ENCODE measurements around the gene PRRX2. TPM values are rescaled to one million over a fixed set of nuclear protein-coding genes. Genes with fewer than 3 reads are reported as not detected.

PRRX2 gene
- 1.4 TPM in 1 of 2 replicates, not detected in the other for total RNA-seq

DNA sequence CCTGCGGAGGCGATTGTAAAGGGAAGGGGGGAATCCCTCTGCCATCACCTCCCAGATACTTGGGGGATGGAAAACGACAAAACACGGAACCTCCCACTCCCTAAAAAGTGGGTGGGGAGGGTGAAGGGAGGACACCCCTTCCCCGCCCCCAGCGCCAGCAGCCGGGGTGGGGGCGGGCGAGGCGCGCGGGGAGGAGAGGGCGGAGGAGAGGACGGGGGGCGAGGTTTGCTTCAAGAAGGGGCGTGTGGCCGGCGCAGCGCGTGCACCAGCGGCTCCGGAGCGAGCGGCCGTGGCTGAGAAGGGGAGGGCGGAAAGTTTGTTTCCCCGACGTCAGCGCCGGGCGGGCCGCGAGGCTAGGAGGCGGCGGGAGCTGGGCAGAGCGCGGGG lies at the start of gene PRRX2:
PRRX2 (plus strand) TSS at position 259 of the 387 bp plus-strand sequence. CDS start 221 bp downstream, outside the sequence.

DNA sequence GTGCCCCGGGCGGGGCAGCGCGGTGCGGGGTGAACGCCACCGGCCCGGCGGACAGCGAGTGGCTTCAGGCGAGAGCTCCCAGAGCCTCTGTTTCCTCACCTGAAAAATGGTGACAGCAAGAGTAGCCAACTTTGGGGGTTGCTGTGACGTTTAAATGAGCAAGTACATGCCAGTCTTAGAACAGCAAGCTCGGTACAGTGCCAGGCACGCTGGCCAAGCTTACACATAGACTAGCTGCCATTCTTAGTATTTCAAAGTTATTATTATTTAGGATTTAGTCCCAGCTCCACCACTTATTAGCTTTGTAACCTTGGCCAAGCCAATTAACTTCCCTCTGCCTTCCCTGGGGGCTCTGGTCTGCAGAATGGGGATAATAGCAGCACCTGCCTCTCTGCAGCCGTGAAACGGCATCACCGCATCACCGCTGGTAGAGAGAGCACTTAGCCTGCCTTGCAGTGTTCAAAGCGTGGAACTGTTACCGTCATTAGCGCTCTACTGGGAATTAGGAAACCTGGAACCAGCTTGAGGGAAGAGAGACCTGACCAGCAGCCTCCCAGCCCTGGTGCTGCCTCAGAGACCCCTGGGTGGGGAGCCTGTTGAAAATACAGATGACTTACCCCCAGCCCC lies 44.7 kb upstream of the PRRX2 start, which contains the start of gene C9orf50:
C9orf50 (minus strand) TSS at position 433 of the 627 bp plus-strand sequence. CDS start 527 bp downstream, outside the sequence.

DNA sequence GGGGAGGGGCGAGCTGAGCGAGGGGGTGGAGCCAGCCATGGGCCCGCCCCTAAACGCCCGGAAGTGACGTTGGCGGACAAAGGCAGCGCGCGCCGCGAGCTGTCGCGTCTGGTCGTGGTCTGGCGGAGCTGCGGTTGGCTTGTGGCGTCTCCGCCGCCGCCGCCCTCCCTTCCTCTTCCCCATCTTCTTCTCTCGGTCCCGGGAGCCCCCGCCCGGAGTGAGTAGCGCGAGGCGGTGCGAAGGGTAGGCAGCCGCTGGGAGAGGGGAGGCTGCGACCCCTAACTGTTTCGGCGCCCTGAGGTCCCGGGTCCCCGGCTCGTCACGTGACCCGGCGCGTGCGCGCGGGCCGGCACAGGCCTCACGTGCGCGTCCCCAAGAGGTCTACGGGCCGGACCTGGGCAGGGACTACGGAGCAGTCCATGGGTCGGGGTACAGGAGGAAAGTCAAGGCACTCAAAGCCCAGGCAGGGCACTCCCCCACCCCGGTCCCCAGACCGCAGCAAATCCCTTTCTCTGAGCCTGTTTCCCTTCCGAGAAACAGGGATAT lies 39.3 kb upstream of the PRRX2 start, which contains the start of gene NTMT1:
NTMT1 (plus strand) TSS at position 85 of the 546 bp plus-strand sequence. CDS start 6,541 bp downstream, outside the sequence.

DNA sequence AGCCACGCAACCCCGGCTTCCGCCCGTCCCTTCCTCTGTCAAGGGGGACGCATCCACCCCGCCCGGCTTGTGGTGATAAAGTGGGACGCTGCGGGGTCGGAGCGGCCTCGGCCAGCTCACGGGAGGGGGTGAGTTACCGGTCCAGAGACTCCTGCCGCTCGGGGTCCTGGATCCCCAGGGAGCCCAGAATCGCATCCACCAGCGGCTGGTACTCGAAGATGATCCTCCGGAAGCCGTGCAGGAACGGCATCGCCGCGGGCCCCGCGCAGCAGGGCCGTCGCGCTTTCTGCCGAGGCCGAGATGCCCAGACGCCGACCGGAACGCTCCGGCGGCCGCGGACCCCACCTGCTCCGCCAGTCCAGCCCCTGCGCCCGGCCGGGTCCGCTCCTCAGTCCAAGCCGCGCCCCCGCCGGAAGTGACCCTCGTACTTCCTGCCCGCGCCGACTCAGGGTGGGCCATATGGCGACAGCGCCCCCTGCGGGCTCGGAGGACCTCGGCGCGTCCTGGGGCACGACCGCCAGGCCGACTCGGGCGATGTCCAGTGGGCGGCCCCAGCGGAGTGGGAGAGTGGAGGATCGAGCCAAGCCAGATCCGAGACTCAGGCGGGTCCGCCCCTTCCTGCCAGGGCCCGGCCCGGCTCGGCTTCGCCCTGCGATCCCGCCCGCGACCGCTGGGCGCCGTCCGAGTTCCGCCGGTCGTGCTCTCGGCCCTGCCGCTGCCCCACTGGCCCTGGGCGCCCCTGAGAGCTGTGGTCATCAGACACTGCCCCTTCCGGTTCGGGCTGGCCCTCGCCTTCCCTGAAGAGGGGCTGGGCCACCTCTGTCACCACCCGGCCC lies 23.5 kb upstream of the PRRX2 start, which contains the start of gene ASB6:
ASB6 (minus strand) TSS at position 402 of the 836 bp plus-strand sequence; CDS start at position 250, 152 bp downstream.

DNA sequence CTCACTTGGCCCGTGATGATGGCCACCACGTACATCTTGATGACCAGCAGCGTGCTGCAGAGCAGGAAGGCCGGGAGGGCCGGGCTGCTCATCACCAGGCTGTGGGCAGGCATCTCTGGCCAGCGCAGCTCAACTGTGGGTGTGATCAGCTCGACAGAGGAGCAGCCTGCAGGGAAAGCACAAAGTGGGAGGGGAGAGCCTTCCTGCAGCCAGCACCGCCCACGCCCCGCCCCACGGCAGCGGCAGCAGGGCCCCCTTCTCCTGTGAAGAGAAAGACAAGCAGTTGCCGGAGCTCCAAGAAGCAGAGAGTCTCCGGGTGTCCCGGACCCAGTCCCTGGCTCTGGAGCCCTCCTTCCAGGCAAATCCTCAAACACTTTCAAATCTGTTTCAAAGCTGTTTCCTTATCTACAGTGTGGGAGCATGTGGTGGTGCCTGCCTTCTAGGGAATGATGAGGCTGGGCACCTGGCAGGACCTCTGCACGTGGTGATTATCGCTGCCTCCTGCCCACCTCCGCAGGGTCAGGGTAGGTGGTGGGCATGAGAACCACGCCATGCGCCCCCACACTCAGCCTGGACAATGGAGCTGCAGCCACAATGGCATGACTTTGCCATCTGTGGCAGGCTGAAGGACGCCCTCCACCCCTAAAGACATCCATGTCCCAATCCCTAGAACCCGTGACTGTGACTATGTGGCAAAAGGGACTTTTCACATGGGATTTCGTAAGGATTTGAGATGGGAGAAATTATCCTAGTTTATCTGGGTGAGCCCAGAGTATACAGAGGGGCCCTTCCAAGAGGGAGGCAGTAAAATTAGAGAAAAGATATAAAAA lies 87.7 kb downstream of the PRRX2 start, which contains the start of gene PTGES:
PTGES (minus strand) TSS at position 143 of the 830 bp plus-strand sequence; CDS start at position 113, 30 bp downstream.

Other genes starting within 250 kb of the PRRX2 start
- not detected in 2 replicates for gene C9orf50, start 44.5 kb upstream of the PRRX2 start, total RNA-seq
- gene NTMT1, start 39.5 kb upstream of the PRRX2 start, total RNA-seq = 103 and 113 TPM in 2 replicates
- gene ASB6, start 23.5 kb upstream of the PRRX2 start, total RNA-seq = 23.9 and 30.3 TPM in 2 replicates
- gene PTGES, start 87.4 kb downstream of the PRRX2 start, total RNA-seq = 4.4 and 4.9 TPM in 2 replicates
- 33.5 and 43.2 TPM in 2 replicates for gene TOR1B, start 137.5 kb downstream of the PRRX2 start, total RNA-seq
- 70.7 and 101 TPM in 2 replicates for gene TOR1A, start 158.5 kb downstream of the PRRX2 start, total RNA-seq
- gene C9orf78, start 169.6 kb downstream of the PRRX2 start, total RNA-seq = 40.4 and 49.3 TPM in 2 replicates
- gene USP20, start 169.8 kb downstream of the PRRX2 start, total RNA-seq = 17.5 and 26.2 TPM in 2 replicates

Measured in myometrial cell (primary cell).